GM21825 (cell line): Measurements from ENCODE around the gene MAST4.
"Not testable (repeated sequence)": the region's sequence is repeated elsewhere in the genome, so short reads cannot be mapped to it uniquely, and the experiment has no call there.

ENCODE experiments used
- ATAC-seq: cut with Tn5 transposase; IDR thresholded peaks from one replicate; pipeline ENCODE4 v1.9.1; 2021; ENCODE audit warnings: mild to moderate bottlenecking, moderate library complexity; ENCODE audit not compliant: unreplicated experiment

The MAST4 gene

GRCh38 chr5:67098656-67099055 is 502.5 kb downstream of the MAST4 start:
- no peak for ATAC-seq

- no peak for ATAC-seq
These were observed 504.1 kb downstream of the MAST4 start for GRCh38 chr5:67100301-67100700.

- ATAC-seq, result no peak
These were observed 506.5 kb downstream of the MAST4 start for GRCh38 chr5:67102708-67103107.

- ATAC-seq, result no peak
These were observed 508.7 kb downstream of the MAST4 start for GRCh38 chr5:67104859-67105258.

GRCh38 chr5:67105270-67105669 is 509.1 kb downstream of the MAST4 start:
- ATAC-seq, result no peak

GRCh38 chr5:67106626-67107342 is 510.6 kb downstream of the MAST4 start:
- no peak for ATAC-seq

GRCh38 chr5:67111779-67112178 is 515.6 kb downstream of the MAST4 start:
- no peak for ATAC-seq

GRCh38 chr5:67115246-67115645 is 519.1 kb downstream of the MAST4 start:
- ATAC-seq, result no peak

GRCh38 chr5:67115817-67116216 is 519.6 kb downstream of the MAST4 start:
- ATAC-seq, result no peak

GRCh38 chr5:67118050-67118620 is 521.9 kb downstream of the MAST4 start:
- no peak for ATAC-seq

GRCh38 chr5:67119010-67119409 is 522.8 kb downstream of the MAST4 start:
- no peak for ATAC-seq

GRCh38 chr5:67120032-67120431 is 523.8 kb downstream of the MAST4 start:
- ATAC-seq, result no peak

GRCh38 chr5:67123819-67124218 is 527.6 kb downstream of the MAST4 start:
- ATAC-seq, result no peak

- ATAC-seq, result no peak
These were observed 528.4 kb downstream of the MAST4 start for GRCh38 chr5:67124556-67124955.

GRCh38 chr5:67127347-67127895 is 531.2 kb downstream of the MAST4 start:
- ATAC-seq, result not testable (repeated sequence)

- no peak for ATAC-seq
These were observed 533.6 kb downstream of the MAST4 start for GRCh38 chr5:67129768-67130167.

- ATAC-seq, result no peak
These were observed 537.0 kb downstream of the MAST4 start for GRCh38 chr5:67133217-67133616.

GRCh38 chr5:67133776-67134175 is 537.6 kb downstream of the MAST4 start:
- no peak for ATAC-seq

- no peak for ATAC-seq
These were observed 539.3 kb downstream of the MAST4 start for GRCh38 chr5:67135381-67135984.

GRCh38 chr5:67139030-67139429 is 542.8 kb downstream of the MAST4 start:
- no peak for ATAC-seq

GRCh38 chr5:67140413-67140812 is 544.2 kb downstream of the MAST4 start:
- no peak for ATAC-seq

GRCh38 chr5:67141644-67142043 is 545.5 kb downstream of the MAST4 start:
- no peak for ATAC-seq
